Body of pancreas (tissue), 4 donors: Measurements from ENCODE around the gene CEACAM19.

Experiments
- CTCF ChIP-seq, 7 experiments: fragments of 450-650 bp in 4 of 7; fragments of 200-600 bp in 3 of 7; sonication (generic) in 3 of 7; IDR thresholded peaks; one replicate each; pipeline ENCODE4 v1.5.1; 2016 to 2019; ENCODE audit warnings: antibody characterized with exemption in 7 of 7
- POLR2A ChIP-seq, 3 donors: fragments of 450-650 bp; IDR thresholded peaks; one replicate each; pipeline ENCODE4 v1.6.1; 2016; ENCODE audit warnings: antibody characterized with exemption in 3 of 3, mild to moderate bottlenecking in 2 of 3

GRCh38 chr19:44706506-44707236 lies 35.4 kb downstream of the CEACAM19 start:
- TF ChIP-seq CTCF (IDR thresholded peaks at IDR 0.05) (no peak), POLR2A (IDR thresholded peaks at IDR 0.05) (no peak)
